K562 (cell line): ENCODE data around the gene MYLK4. TPM values are rescaled to one million over a fixed set of nuclear protein-coding genes. Genes with fewer than 3 reads are reported as not detected.

Source experiments
- ATAC-seq: fragments of 200-7000 bp; cut with Tn5 transposase; 3 replicates; pipeline ENCODE4 v1.9.1; 2020; ENCODE audit warnings: moderate library complexity
- BruUV-seq: library from RNA; stranded (reverse); fragments of 400-500 nt; replicated peaks from 2 replicates; lab custom pipeline; 2021; lab: Mats Ljungman, UMichigan
- CTCF ChIA-PET: fragments of 300-600 bp; formaldehyde crosslinking; extraction: SDS; loops from one replicate; lab custom pipeline; 2021; ENCODE audit warnings: low intra/inter-chr PET ratio; lab: Yijun Ruan, JAX
- POLR2A ChIA-PET: fragments of 300-600, 350-650 bp; sonication (Branson Sonifier 250); formaldehyde crosslinking; extraction: SDS; loops from one replicate; lab custom pipeline; 2021; ENCODE audit warnings: antibody characterized with exemption, inconsistent platforms; lab: Yijun Ruan, JAX
- DNase-seq, 4 experiments: peaks; one replicate each; pipeline versions ENCODE4 v3.0.0 to v3.0.0-alpha.2; 2011 to 2018; ENCODE audit warnings: low spot score in 3 of 4, mixed read lengths in 3 of 4; ENCODE audit errors: extremely low read depth in 1 of 4
- FAIRE-seq: peaks from 2 replicates; lab custom pipeline; 2011; peaks lifted over from hg19 to GRCh38; lab: Jason Lieb, UNC
- H2AFZ ChIP-seq: 2 replicates; pipeline ENCODE4 v1.6.0; 2011; ENCODE audit warnings: low read depth, low read length, control low read depth, inconsistent platforms
- H3K27ac ChIP-seq: fragments of 200-600 bp; 3 replicates; pipeline ENCODE4 v1.8.0; 2011; ENCODE audit warnings: low read depth, mild to moderate bottlenecking, control low read depth, inconsistent platforms, low read length, moderate library complexity, mixed read lengths; ENCODE audit errors: extremely low read depth
- H3K27me3 ChIP-seq, 2 experiments: fragments of 300-600 bp in 1 of 2; 2 replicates in 1 of 2; 3 replicates in 1 of 2; pipeline versions ENCODE4 v1.6.0 to v1.8.0; 2011; ENCODE audit warnings: inconsistent platforms in 2 of 2, low read length in 2 of 2, mild to moderate bottlenecking in 1 of 2, mixed read lengths in 1 of 2, moderate library complexity in 1 of 2; ENCODE audit not compliant: control insufficient read depth in 2 of 2, insufficient read depth in 2 of 2
- H3K36me3 ChIP-seq: fragments of 300-600 bp; 3 replicates; pipeline ENCODE4 v1.8.0; 2011; ENCODE audit warnings: mild to moderate bottlenecking, low read length, inconsistent platforms; ENCODE audit not compliant: control insufficient read depth, insufficient read depth
- H3K4me1 ChIP-seq, 2 experiments: fragments of 200-600 bp in 1 of 2; replicated peaks in 1 of 2; 2 replicates in 1 of 2; 3 replicates in 1 of 2; pipeline versions ENCODE4 v1.5.1 to v1.8.0; 2011; ENCODE audit warnings: inconsistent platforms in 2 of 2, low read length in 2 of 2, mild to moderate bottlenecking in 1 of 2, mixed read lengths in 1 of 2, moderate library complexity in 1 of 2; ENCODE audit not compliant: control insufficient read depth in 2 of 2, insufficient read depth in 2 of 2
- H3K4me2 ChIP-seq: 2 replicates; pipeline ENCODE4 v1.6.1; 2011; ENCODE audit warnings: low read length, control low read depth, inconsistent platforms, mixed read lengths; ENCODE audit not compliant: insufficient read depth
- H3K4me3 ChIP-seq: fragments of 200-600 bp; sonication (generic), shearing (Covaris generic); 2 replicates; pipeline ENCODE4 v1.5.1; 2016; ENCODE audit warnings: control low read depth, inconsistent platforms
- H3K79me2 ChIP-seq: fragments of 200-600 bp; 3 replicates; pipeline ENCODE4 v1.8.0; 2011; ENCODE audit warnings: low read length, inconsistent platforms; ENCODE audit not compliant: control insufficient read depth, insufficient read depth
- H3K9ac ChIP-seq, 2 experiments: 2 replicates each; pipeline versions ENCODE4 v1.6.0 to v1.6.1; 2011; ENCODE audit warnings: low read depth in 2 of 2, low read length in 2 of 2, control low read depth in 1 of 2, inconsistent platforms in 1 of 2, mild to moderate bottlenecking in 1 of 2, mixed read lengths in 1 of 2; ENCODE audit not compliant: insufficient read depth in 1 of 2
- H3K9me1 ChIP-seq: one replicate; pipeline ENCODE4 v1.6.0; 2011; ENCODE audit warnings: inconsistent platforms, mild to moderate bottlenecking, low read length, moderate library complexity; ENCODE audit not compliant: control insufficient read depth, insufficient read depth
- H3K9me3 ChIP-seq: replicated peaks from 2 replicates; pipeline ENCODE4 v1.5.1; 2011; ENCODE audit warnings: low read depth, low read length, inconsistent platforms; ENCODE audit not compliant: control insufficient read depth, insufficient read depth
- H4K20me1 ChIP-seq: replicated peaks from 2 replicates; pipeline ENCODE4 v1.6.1; 2011; ENCODE audit warnings: low read length, inconsistent platforms, mixed read lengths; ENCODE audit not compliant: control insufficient read depth, insufficient read depth
- ASH1L ChIP-seq: fragments of 450-650 bp; IDR thresholded peaks from 2 replicates; pipeline ENCODE4 v1.6.1; 2018; ENCODE audit warnings: borderline replicate concordance, mild to moderate bottlenecking, low read depth; ENCODE audit not compliant: partially characterized antibody
- ATF1 ChIP-seq, 2 experiments: fragments of 450-650 bp in 1 of 2; IDR thresholded peaks; 2 replicates each; pipeline ENCODE4 v1.6.1; 2016; ENCODE audit warnings: missing compliant biosample characterization in 1 of 2, missing genetic modification characterization in 1 of 2
- HMG20A ChIP-seq: fragments of 450-650 bp; formaldehyde crosslinking; conservative IDR thresholded peaks from 2 replicates; pipeline ENCODE4 v1.4.0; 2020; ENCODE audit warnings: mild to moderate bottlenecking, mixed read lengths
- NBN ChIP-seq: fragments of 450-650 bp; IDR thresholded peaks from 2 replicates; pipeline ENCODE4 v1.6.1; 2016; ENCODE audit warnings: low read depth, mild to moderate bottlenecking
- POLR2H ChIP-seq: IDR thresholded peaks from 2 replicates; pipeline ENCODE4 v1.6.1; 2016; ENCODE audit warnings: missing genetic modification characterization, low read depth, mild to moderate bottlenecking, control low read depth, missing compliant biosample characterization, moderate library complexity
- RAD51 ChIP-seq: fragments of 450-650 bp; IDR thresholded peaks from 2 replicates; pipeline ENCODE4 v1.7.1; 2016; ENCODE audit warnings: low read depth, mild to moderate bottlenecking, borderline replicate concordance
- SOX6 ChIP-seq: fragments of 450-650 bp; IDR thresholded peaks from 2 replicates; pipeline ENCODE4 v1.6.1; 2014; ENCODE audit warnings: mild to moderate bottlenecking
- TSC22D4 ChIP-seq: fragments of 450-650 bp; IDR thresholded peaks from 2 replicates; pipeline ENCODE4 v1.6.1; 2016; ENCODE audit warnings: missing genetic modification characterization, missing biosample characterization, control low read depth
- ZBED1 ChIP-seq: IDR thresholded peaks from 2 replicates; pipeline ENCODE4 v1.6.1; 2014
- ZNF217 ChIP-seq: sonication (generic); formaldehyde crosslinking; IDR thresholded peaks from 2 replicates; pipeline ENCODE4 v1.8.0; 2022; ENCODE audit warnings: mild to moderate bottlenecking, missing genetic modification reagents
- ZNF347 ChIP-seq: fragments of 450-650 bp; formaldehyde crosslinking; IDR thresholded peaks from 2 replicates; pipeline ENCODE4 v1.4.0; 2020; ENCODE audit warnings: low read depth, mild to moderate bottlenecking, moderate library complexity
- WGBS: fragments of 100-300 bp; shearing (Covaris generic); methylation state at CpG from one replicate; pipeline ENCODE4 v1.1.6; 2016; ENCODE audit warnings: low coverage, mixed read lengths; ENCODE audit not compliant: insufficient coverage; ENCODE audit errors: missing lambda C conversion rate; 5-methylcytosine and 5-hydroxymethylcytosine counted together
- in situ Hi-C: fragments of 300-500 bp; cut with MboI; formaldehyde crosslinking; loops from 4 replicates; pipeline ENCODE4 v1.15.0; 2018; ENCODE audit warnings: inconsistent platforms, mixed read lengths
- intact Hi-C: fragments of 100-400 bp; cut with micrococcal nuclease; formaldehyde crosslinking; loops from 2 replicates; pipeline ENCODE4 v1.14.2; 2022
- polyA plus RNA-seq, 8 experiments: library from polyadenylated mRNA; depleted of rRNA in 4 of 8; stranded (reverse) in 5 of 8; unstranded in 3 of 8; fragments of >200 nt; fragmentation: Nextera tagmentation in 2 of 8; fragmentation: Illumina TruSeq in 1 of 8; extraction: Ambion mirVana in 2 of 8; extraction: Trizol in 1 of 8; gene quantifications; 2 replicates each; pipeline versions ENCODE4 v1.2.1 to v1.2.3, GENCODE V29; 2011 to 2014; ENCODE audit warnings: inconsistent platforms in 1 of 8, missing spikeins in 1 of 8
- total RNA-seq, 7 experiments: library from RNA; depleted of rRNA in 6 of 7; stranded (reverse); fragments of >200 nt in 6 of 7; fragmentation: Illumina TruSeq in 2 of 7; extraction: Trizol in 2 of 7; gene quantifications; 2 replicates each; pipeline versions ENCODE4 v1.2.1 to v1.2.3, GENCODE V29; 2011 to 2021; ENCODE audit warnings: low replicate concordance in 1 of 7
- TF ChIP-seq, protein P1 (sequence below): fragments of 250-450 bp; sonication (Bioruptor Pico); IDR thresholded peaks from 2 replicates; pipeline ENCODE4 v1.8.0; 2022; ENCODE audit warnings: inconsistent platforms
- TF ChIP-seq, protein P2 (sequence below): fragments of 450-650 bp; conservative IDR thresholded peaks from 2 replicates; pipeline ENCODE4 v1.6.1; 2016; ENCODE audit warnings: missing genetic modification characterization, low read depth, mild to moderate bottlenecking, control low read depth, missing compliant biosample characterization
- TF ChIP-seq, protein P3 (sequence below): fragments of 450-650 bp; conservative IDR thresholded peaks from 2 replicates; pipeline ENCODE4 v1.6.1; 2016; ENCODE audit warnings: missing genetic modification characterization, low read depth, mild to moderate bottlenecking, missing compliant biosample characterization, moderate library complexity
- TF ChIP-seq, protein P4 (sequence below), 2 experiments: fragments of 450-650 bp in 1 of 2; IDR thresholded peaks; 2 replicates each; pipeline ENCODE4 v1.6.1; 2011 to 2017; ENCODE audit warnings: low read depth in 2 of 2, antibody characterized with exemption in 1 of 2, borderline replicate concordance in 1 of 2, low read length in 1 of 2, mild to moderate bottlenecking in 1 of 2, mixed read lengths in 1 of 2; ENCODE audit not compliant: control insufficient read depth in 1 of 2

The MYLK4 gene
- total and polyA plus RNA-seq, 9 of the 15 experiments (the other 6 are each of a cell fraction or from before 2014, with no cell fraction given) = 0.01 to 0.15 (median 0.06) TPM

DNA sequence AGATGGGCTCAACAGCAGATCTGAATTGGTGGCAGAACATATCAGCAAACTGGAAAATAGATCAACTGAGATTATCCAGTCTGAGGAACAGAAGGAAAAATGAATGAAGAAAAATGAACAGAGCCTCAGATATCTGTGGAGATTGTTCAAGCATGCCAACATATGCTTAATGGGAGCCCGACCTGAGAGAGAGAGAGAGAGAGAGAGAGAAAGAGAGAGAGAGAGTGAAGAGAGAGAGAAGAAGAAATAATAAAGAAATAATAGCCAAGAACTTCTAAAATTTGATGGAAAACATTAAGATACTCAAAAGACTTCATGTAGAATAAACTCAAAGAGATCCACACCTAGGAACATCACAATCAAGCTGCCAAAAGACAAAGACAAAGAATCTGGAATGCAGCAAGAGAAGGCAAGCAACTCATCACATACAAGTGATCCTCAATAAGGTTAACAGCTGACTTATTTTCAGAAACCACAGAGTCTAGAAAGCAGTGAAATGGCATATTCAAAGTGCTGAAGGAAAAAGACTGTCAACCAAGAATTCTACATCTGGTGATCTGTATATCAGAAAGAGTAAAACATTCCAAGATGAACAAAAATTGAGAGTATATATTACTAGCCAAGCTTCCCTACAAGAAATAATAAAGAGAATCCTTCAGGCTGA is 97.2 kb downstream of the MYLK4 start:
- no peak overlapping the region for H3K4me2 ChIP-seq
- FAIRE-seq (no peak), DNase-seq (no peak), ATAC-seq (no peak)
- no peaks in the 10 kb centered on the region for H4K20me1 ChIP-seq
- no peak overlapping the region for H3K27ac ChIP-seq
- H3K79me2 ChIP-seq = no peaks in the 10 kb centered on the region
- H3K4me1 ChIP-seq = no peaks in the 10 kb centered on the region
- intact Hi-C loops (no loop called here), in situ Hi-C loops (no loop called here)
- WGBS = 0% methylated on average over 1 of the region's 1 CpG
- POLR2A ChIA-PET = interaction anchor here (0.5 kb wide), 2 partner anchors 18 to 248 kb away, joined by 3 read pairs; no protein-coding TSS in a partner anchor
- no TSS peak for BruUV-seq
- H3K9me3 ChIP-seq = no peaks in the 10 kb centered on the region
- no peak overlapping the region for H2AFZ ChIP-seq
- H3K9me1 ChIP-seq = no peaks in the 10 kb centered on the region
- no peaks in the 10 kb centered on the region; a peak in 1 of 5 replicates for H3K27me3 ChIP-seq
- no peak overlapping the region for H3K4me3 ChIP-seq
- CTCF ChIA-PET = no interaction called here
- H3K9ac ChIP-seq = no peak overlapping the region
- no peaks in the 10 kb centered on the region for H3K36me3 ChIP-seq
- TF ChIP-seq, protein P1, sequence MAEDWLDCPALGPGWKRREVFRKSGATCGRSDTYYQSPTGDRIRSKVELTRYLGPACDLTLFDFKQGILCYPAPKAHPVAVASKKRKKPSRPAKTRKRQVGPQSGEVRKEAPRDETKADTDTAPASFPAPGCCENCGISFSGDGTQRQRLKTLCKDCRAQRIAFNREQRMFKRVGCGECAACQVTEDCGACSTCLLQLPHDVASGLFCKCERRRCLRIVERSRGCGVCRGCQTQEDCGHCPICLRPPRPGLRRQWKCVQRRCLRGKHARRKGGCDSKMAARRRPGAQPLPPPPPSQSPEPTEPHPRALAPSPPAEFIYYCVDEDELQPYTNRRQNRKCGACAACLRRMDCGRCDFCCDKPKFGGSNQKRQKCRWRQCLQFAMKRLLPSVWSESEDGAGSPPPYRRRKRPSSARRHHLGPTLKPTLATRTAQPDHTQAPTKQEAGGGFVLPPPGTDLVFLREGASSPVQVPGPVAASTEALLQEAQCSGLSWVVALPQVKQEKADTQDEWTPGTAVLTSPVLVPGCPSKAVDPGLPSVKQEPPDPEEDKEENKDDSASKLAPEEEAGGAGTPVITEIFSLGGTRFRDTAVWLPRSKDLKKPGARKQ (CRISPR knock-in tag) = no peak
- no peak for TF ChIP-seq ATF1 (CRISPR knock-in tag; IDR thresholded peaks at IDR 0.05)
- TF ChIP-seq ATF1 (tag; IDR thresholded peaks at IDR 0.05) = no peak
- no peak for TF ChIP-seq ZNF217
- TF ChIP-seq, protein P2, sequence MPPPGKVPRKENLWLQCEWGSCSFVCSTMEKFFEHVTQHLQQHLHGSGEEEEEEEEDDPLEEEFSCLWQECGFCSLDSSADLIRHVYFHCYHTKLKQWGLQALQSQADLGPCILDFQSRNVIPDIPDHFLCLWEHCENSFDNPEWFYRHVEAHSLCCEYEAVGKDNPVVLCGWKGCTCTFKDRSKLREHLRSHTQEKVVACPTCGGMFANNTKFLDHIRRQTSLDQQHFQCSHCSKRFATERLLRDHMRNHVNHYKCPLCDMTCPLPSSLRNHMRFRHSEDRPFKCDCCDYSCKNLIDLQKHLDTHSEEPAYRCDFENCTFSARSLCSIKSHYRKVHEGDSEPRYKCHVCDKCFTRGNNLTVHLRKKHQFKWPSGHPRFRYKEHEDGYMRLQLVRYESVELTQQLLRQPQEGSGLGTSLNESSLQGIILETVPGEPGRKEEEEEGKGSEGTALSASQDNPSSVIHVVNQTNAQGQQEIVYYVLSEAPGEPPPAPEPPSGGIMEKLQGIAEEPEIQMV (tag) = no peak
- TF ChIP-seq ASH1L = no peak
- TF ChIP-seq, protein P3, sequence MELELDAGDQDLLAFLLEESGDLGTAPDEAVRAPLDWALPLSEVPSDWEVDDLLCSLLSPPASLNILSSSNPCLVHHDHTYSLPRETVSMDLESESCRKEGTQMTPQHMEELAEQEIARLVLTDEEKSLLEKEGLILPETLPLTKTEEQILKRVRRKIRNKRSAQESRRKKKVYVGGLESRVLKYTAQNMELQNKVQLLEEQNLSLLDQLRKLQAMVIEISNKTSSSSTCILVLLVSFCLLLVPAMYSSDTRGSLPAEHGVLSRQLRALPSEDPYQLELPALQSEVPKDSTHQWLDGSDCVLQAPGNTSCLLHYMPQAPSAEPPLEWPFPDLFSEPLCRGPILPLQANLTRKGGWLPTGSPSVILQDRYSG (tag) = no peak
- TF ChIP-seq POLR2H (tag) = no peak
- no peak for TF ChIP-seq TSC22D4 (tag)
- no peak for TF ChIP-seq ZNF347
- TF ChIP-seq HMG20A (CRISPR knock-in tag) = no peak
- TF ChIP-seq NBN = no peak
- TF ChIP-seq ZBED1 = no peak
- TF ChIP-seq SOX6 = no peak
- TF ChIP-seq RAD51 = no peak
- TF ChIP-seq, protein P4, sequence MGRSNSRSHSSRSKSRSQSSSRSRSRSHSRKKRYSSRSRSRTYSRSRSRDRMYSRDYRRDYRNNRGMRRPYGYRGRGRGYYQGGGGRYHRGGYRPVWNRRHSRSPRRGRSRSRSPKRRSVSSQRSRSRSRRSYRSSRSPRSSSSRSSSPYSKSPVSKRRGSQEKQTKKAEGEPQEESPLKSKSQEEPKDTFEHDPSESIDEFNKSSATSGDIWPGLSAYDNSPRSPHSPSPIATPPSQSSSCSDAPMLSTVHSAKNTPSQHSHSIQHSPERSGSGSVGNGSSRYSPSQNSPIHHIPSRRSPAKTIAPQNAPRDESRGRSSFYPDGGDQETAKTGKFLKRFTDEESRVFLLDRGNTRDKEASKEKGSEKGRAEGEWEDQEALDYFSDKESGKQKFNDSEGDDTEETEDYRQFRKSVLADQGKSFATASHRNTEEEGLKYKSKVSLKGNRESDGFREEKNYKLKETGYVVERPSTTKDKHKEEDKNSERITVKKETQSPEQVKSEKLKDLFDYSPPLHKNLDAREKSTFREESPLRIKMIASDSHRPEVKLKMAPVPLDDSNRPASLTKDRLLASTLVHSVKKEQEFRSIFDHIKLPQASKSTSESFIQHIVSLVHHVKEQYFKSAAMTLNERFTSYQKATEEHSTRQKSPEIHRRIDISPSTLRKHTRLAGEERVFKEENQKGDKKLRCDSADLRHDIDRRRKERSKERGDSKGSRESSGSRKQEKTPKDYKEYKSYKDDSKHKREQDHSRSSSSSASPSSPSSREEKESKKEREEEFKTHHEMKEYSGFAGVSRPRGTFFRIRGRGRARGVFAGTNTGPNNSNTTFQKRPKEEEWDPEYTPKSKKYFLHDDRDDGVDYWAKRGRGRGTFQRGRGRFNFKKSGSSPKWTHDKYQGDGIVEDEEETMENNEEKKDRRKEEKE (IDR thresholded peaks at IDR 0.05; ENCODE audit: borderline replicate concordance in 1 of 2, control insufficient read depth in 1 of 2, low read depth in 2 of 2, low read length in 1 of 2) = no peak
